ENCODE measurements around the gene TNFRSF12A. TPM values are rescaled to one million over a fixed set of nuclear protein-coding genes. Genes with fewer than 3 reads are reported as not detected.

Gene TNFRSF12A
- total and polyA plus RNA-seq, 9 of the 15 experiments (the other 6 are each of a cell fraction or from before 2014, with no cell fraction given): 0.41 to 61.8 (median 26.5) TPM

DNA sequence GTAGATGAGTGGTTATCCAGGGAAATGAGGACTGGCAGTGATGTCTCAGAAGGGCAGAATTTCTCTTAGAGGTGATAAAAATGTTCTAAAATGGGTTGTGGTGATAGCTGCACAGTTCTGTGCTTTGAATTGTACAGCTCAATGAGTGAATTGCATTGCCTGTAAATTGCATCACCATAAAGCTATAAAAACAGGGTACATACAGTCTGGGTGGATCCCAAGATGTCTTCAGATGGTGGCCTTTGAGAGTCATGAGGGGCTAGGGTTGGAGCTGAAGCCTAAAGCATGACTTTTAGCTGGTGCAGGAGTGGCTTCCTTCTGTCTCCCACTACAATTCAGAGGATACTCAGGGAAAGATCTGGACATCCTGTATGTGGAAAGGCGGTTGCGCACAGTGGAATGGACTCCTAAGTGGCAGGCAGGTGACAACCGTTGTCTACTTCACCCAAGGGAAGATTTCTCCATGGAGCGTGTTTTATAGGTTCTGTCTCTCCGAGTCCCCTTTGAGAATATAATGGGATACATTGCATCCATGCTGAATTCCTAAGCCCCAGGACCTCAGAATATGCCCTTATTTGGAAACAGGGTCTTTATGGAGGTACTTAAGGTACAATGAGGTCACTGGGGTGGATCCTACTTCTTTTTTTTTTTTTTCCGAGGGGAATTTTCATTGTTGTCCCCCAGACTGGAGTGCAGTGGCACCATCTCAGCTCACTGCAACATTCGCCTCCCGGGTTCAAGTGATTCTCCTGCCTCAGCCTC, 43.6 kb downstream of the TNFRSF12A start (continued):
- TF ChIP-seq MBD1 (CRISPR knock-in tag; IDR thresholded peaks at IDR 0.05): no peak
- no peak for TF ChIP-seq ETV5 (CRISPR knock-in tag; IDR thresholded peaks at IDR 0.05; ENCODE audit: low read depth)
- no peak for TF ChIP-seq DDX20 (tag; IDR thresholded peaks at IDR 0.05; ENCODE audit: low read depth)
- TF ChIP-seq ZHX1 (conservative IDR thresholded peaks at IDR 0.05; ENCODE audit: low read length): no peak
- TF ChIP-seq RAD51 (IDR thresholded peaks at IDR 0.05; ENCODE audit: borderline replicate concordance, low read depth): no peak
- TF ChIP-seq FOXP1 (CRISPR knock-in tag; IDR thresholded peaks at IDR 0.05): no peak
- TF ChIP-seq, protein P1, sequence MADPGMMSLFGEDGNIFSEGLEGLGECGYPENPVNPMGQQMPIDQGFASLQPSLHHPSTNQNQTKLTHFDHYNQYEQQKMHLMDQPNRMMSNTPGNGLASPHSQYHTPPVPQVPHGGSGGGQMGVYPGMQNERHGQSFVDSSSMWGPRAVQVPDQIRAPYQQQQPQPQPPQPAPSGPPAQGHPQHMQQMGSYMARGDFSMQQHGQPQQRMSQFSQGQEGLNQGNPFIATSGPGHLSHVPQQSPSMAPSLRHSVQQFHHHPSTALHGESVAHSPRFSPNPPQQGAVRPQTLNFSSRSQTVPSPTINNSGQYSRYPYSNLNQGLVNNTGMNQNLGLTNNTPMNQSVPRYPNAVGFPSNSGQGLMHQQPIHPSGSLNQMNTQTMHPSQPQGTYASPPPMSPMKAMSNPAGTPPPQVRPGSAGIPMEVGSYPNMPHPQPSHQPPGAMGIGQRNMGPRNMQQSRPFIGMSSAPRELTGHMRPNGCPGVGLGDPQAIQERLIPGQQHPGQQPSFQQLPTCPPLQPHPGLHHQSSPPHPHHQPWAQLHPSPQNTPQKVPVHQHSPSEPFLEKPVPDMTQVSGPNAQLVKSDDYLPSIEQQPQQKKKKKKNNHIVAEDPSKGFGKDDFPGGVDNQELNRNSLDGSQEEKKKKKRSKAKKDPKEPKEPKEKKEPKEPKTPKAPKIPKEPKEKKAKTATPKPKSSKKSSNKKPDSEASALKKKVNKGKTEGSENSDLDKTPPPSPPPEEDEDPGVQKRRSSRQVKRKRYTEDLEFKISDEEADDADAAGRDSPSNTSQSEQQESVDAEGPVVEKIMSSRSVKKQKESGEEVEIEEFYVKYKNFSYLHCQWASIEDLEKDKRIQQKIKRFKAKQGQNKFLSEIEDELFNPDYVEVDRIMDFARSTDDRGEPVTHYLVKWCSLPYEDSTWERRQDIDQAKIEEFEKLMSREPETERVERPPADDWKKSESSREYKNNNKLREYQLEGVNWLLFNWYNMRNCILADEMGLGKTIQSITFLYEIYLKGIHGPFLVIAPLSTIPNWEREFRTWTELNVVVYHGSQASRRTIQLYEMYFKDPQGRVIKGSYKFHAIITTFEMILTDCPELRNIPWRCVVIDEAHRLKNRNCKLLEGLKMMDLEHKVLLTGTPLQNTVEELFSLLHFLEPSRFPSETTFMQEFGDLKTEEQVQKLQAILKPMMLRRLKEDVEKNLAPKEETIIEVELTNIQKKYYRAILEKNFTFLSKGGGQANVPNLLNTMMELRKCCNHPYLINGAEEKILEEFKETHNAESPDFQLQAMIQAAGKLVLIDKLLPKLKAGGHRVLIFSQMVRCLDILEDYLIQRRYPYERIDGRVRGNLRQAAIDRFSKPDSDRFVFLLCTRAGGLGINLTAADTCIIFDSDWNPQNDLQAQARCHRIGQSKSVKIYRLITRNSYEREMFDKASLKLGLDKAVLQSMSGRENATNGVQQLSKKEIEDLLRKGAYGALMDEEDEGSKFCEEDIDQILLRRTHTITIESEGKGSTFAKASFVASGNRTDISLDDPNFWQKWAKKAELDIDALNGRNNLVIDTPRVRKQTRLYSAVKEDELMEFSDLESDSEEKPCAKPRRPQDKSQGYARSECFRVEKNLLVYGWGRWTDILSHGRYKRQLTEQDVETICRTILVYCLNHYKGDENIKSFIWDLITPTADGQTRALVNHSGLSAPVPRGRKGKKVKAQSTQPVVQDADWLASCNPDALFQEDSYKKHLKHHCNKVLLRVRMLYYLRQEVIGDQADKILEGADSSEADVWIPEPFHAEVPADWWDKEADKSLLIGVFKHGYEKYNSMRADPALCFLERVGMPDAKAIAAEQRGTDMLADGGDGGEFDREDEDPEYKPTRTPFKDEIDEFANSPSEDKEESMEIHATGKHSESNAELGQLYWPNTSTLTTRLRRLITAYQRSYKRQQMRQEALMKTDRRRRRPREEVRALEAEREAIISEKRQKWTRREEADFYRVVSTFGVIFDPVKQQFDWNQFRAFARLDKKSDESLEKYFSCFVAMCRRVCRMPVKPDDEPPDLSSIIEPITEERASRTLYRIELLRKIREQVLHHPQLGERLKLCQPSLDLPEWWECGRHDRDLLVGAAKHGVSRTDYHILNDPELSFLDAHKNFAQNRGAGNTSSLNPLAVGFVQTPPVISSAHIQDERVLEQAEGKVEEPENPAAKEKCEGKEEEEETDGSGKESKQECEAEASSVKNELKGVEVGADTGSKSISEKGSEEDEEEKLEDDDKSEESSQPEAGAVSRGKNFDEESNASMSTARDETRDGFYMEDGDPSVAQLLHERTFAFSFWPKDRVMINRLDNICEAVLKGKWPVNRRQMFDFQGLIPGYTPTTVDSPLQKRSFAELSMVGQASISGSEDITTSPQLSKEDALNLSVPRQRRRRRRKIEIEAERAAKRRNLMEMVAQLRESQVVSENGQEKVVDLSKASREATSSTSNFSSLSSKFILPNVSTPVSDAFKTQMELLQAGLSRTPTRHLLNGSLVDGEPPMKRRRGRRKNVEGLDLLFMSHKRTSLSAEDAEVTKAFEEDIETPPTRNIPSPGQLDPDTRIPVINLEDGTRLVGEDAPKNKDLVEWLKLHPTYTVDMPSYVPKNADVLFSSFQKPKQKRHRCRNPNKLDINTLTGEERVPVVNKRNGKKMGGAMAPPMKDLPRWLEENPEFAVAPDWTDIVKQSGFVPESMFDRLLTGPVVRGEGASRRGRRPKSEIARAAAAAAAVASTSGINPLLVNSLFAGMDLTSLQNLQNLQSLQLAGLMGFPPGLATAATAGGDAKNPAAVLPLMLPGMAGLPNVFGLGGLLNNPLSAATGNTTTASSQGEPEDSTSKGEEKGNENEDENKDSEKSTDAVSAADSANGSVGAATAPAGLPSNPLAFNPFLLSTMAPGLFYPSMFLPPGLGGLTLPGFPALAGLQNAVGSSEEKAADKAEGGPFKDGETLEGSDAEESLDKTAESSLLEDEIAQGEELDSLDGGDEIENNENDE (IDR thresholded peaks at IDR 0.05; ENCODE audit: low read depth, low read length): no peak
- no peak for TF ChIP-seq PCBP2 (IDR thresholded peaks at IDR 0.05; ENCODE audit: low read depth, low read length, poor library complexity, severe bottlenecking)
- TF ChIP-seq CTBP1 (IDR thresholded peaks at IDR 0.05; ENCODE audit: borderline replicate concordance): no peak

Measured in K562 (cell line).